ENCODE data around the gene NRCAM. TPM values are rescaled to one million over a fixed set of nuclear protein-coding genes. Genes with fewer than 3 reads are reported as not detected.

Gene NRCAM
- total and polyA plus RNA-seq, 4 donors: 0.17 to 3.2 (median 0.64) TPM

- no peak for TF ChIP-seq ATF3 (IDR thresholded peaks at IDR 0.05)
- no peak for DNase-seq (ENCODE audit: low spot score)
- WGBS: 84% methylated on average over 7 of the region's 7 CpGs
- Histone ChIP-seq H3K27ac (ENCODE audit: low read depth in 1 of 2, low read length in 2 of 2) (no peak overlapping the region), H3K9me3 (ENCODE audit: control insufficient read depth in 4 of 4, low read length in 3 of 4) (peaks cover 0 to 4% (median under 1%) of the 10 kb centered on the region in 4 donors), H3K27me3 (ENCODE audit: control insufficient read depth in 4 of 4, insufficient read depth in 4 of 4, low read length in 3 of 4) (no peaks in the 10 kb centered on the region), H3K36me3 (ENCODE audit: control insufficient read depth in 4 of 4, insufficient read depth in 3 of 4, low read depth in 1 of 4, low read length in 3 of 4) (no peaks in the 10 kb centered on the region), H3K4me3 (ENCODE audit: low read depth in 1 of 3, low read length in 3 of 3) (no peak overlapping the region), H3K4me1 (ENCODE audit: control insufficient read depth in 4 of 4, insufficient read depth in 4 of 4, low read length in 3 of 4) (no peaks in the 10 kb centered on the region), H3K9ac (ENCODE audit: low read depth in 1 of 2, low read length in 2 of 2) (no peak overlapping the region)
Observed at GRCh38 chr7:108211382-108212201, 244.6 kb downstream of the NRCAM start.

GRCh38 chr7:108210796-108211195, 245.4 kb downstream of the NRCAM start:
- no peaks in the 10 kb centered on the region for H3K36me3 ChIP-seq (ENCODE audit: control insufficient read depth in 4 of 4, insufficient read depth in 3 of 4, low read depth in 1 of 4, low read length in 3 of 4)
- H3K9me3 ChIP-seq (ENCODE audit: control insufficient read depth in 4 of 4, low read length in 3 of 4): peaks cover 0 to 4% (median under 1%) of the 10 kb centered on the region in 4 donors
- no peak for DNase-seq (ENCODE audit: low spot score)
- no peaks in the 10 kb centered on the region for H3K4me1 ChIP-seq (ENCODE audit: control insufficient read depth in 4 of 4, insufficient read depth in 4 of 4, low read length in 3 of 4)
- H3K27me3 ChIP-seq (ENCODE audit: control insufficient read depth in 4 of 4, insufficient read depth in 4 of 4, low read length in 3 of 4): no peaks in the 10 kb centered on the region
- no peak overlapping the region for H3K9ac ChIP-seq (ENCODE audit: low read depth in 1 of 2, low read length in 2 of 2)
- H3K4me3 ChIP-seq (ENCODE audit: low read depth in 1 of 3, low read length in 3 of 3): no peak overlapping the region
- TF ChIP-seq YY1 (IDR thresholded peaks at IDR 0.05) (no peak), JUND (IDR thresholded peaks at IDR 0.05) (no peak), CTCF (IDR thresholded peaks at IDR 0.05; ENCODE audit: low read depth, low read length, missing input control) (no peak), SP1 (IDR thresholded peaks at IDR 0.05) (no peak), TAF1 (conservative IDR thresholded peaks at IDR 0.05) (no peak), MAX (IDR thresholded peaks at IDR 0.05) (no peak), EGR1 (IDR thresholded peaks at IDR 0.05; ENCODE audit: low read depth in 2 of 2) (no peak), NR2F2 (IDR thresholded peaks at IDR 0.05) (no peak), REST (IDR thresholded peaks at IDR 0.05) (no peak), HNF4A (conservative IDR thresholded peaks at IDR 0.05) (no peak)
- WGBS: over 99% methylated on average over 3 of the region's 3 CpGs
- H3K27ac ChIP-seq (ENCODE audit: low read depth in 1 of 2, low read length in 2 of 2): no peak overlapping the region

GRCh38 chr7:108205311-108205710, 250.9 kb downstream of the NRCAM start:
- H3K4me3 ChIP-seq (ENCODE audit: low read depth in 1 of 3, low read length in 3 of 3): no peak overlapping the region
- no peak overlapping the region for H3K9ac ChIP-seq (ENCODE audit: low read depth in 1 of 2, low read length in 2 of 2)
- H3K4me1 ChIP-seq (ENCODE audit: control insufficient read depth in 4 of 4, insufficient read depth in 4 of 4, low read length in 3 of 4): no peaks in the 10 kb centered on the region
- TF ChIP-seq MAX (IDR thresholded peaks at IDR 0.05) (no peak), YY1 (IDR thresholded peaks at IDR 0.05) (no peak), GABPA (IDR thresholded peaks at IDR 0.05 in 1 of 2, conservative IDR thresholded peaks at IDR 0.05 in 1 of 2) (no peak), RAD21 (IDR thresholded peaks at IDR 0.05) (no peak), SP1 (IDR thresholded peaks at IDR 0.05) (no peak), REST (IDR thresholded peaks at IDR 0.05) (no peak), NR2F2 (IDR thresholded peaks at IDR 0.05) (no peak), HNF4A (conservative IDR thresholded peaks at IDR 0.05) (no peak), EGR1 (IDR thresholded peaks at IDR 0.05; ENCODE audit: low read depth in 2 of 2) (no peak)

More at GRCh38 chr7:108205311-108205710, 250.9 kb downstream of the NRCAM start:
- Histone ChIP-seq H3K9me3 (ENCODE audit: control insufficient read depth in 4 of 4, low read length in 3 of 4) (no peaks in the 10 kb centered on the region), H3K27me3 (ENCODE audit: control insufficient read depth in 4 of 4, insufficient read depth in 4 of 4, low read length in 3 of 4) (no peaks in the 10 kb centered on the region), H3K27ac (ENCODE audit: low read depth in 1 of 2, low read length in 2 of 2) (no peak overlapping the region), H3K36me3 (ENCODE audit: control insufficient read depth in 4 of 4, insufficient read depth in 3 of 4, low read depth in 1 of 4, low read length in 3 of 4) (no peaks in the 10 kb centered on the region)
- no peak for DNase-seq (ENCODE audit: low spot score)

All from liver (tissue), 9 donors.